Glutamatergic neuron (in vitro differentiated cells): ENCODE measurements around the gene PFAS. TPM values are rescaled to one million over a fixed set of nuclear protein-coding genes. Genes with fewer than 3 reads are reported as not detected.

ENCODE experiments used
- DNase-seq: peaks from one replicate; pipeline ENCODE4 v3.0.0; 2022
- H3K27ac Mint-ChIP-seq: one replicate; pipeline ENCODE4 v1.8.0; 2020; ENCODE audit warnings: mild to moderate bottlenecking, mixed read lengths, inconsistent platforms; ENCODE audit not compliant: unreplicated experiment
- H3K27me3 Mint-ChIP-seq: one replicate; pipeline ENCODE4 v1.8.0; 2020; ENCODE audit warnings: mild to moderate bottlenecking, moderate library complexity, mixed read lengths, inconsistent platforms; ENCODE audit not compliant: unreplicated experiment
- H3K36me3 Mint-ChIP-seq: one replicate; pipeline ENCODE4 v1.8.0; 2020; ENCODE audit warnings: mild to moderate bottlenecking, mixed read lengths, inconsistent platforms; ENCODE audit not compliant: unreplicated experiment
- H3K4me1 Mint-ChIP-seq: one replicate; pipeline ENCODE4 v1.8.0; 2020; ENCODE audit warnings: mild to moderate bottlenecking, low read depth, mixed read lengths, inconsistent platforms; ENCODE audit not compliant: unreplicated experiment
- H3K4me3 Mint-ChIP-seq: one replicate; pipeline ENCODE4 v1.8.0; 2020; ENCODE audit warnings: mild to moderate bottlenecking, mixed read lengths, inconsistent platforms; ENCODE audit not compliant: unreplicated experiment
- H3K9me3 Mint-ChIP-seq: one replicate; pipeline ENCODE4 v1.8.0; 2020; ENCODE audit warnings: mild to moderate bottlenecking, moderate library complexity, mixed read lengths, inconsistent platforms; ENCODE audit not compliant: unreplicated experiment
- CTCF ChIP-seq: fragments of 200-600 bp; sonication (generic); IDR thresholded peaks from one replicate; pipeline ENCODE4 v1.5.0; 2021; ENCODE audit not compliant: partially characterized antibody, unreplicated experiment
- total RNA-seq: library from RNA; stranded (reverse); fragmentation: NEBNext Ultra II Directional; extraction: Animal tissue kit (Norgen Biotek cat#: 25700); gene quantifications from one replicate; pipeline ENCODE4 v1.2.1, GENCODE V29; 2021; ENCODE audit not compliant: unreplicated experiment

The PFAS gene
- total RNA-seq, 1 donor from 2014 or later: 74.6 TPM

- H3K27me3 Mint-ChIP-seq: peaks cover 6% of the 10 kb centered on the region
- no peaks in the 10 kb centered on the region for H3K9me3 Mint-ChIP-seq
- TF ChIP-seq CTCF: no peak
- peaks cover 4% of the 10 kb centered on the region for H3K4me1 Mint-ChIP-seq
- no peaks in the 10 kb centered on the region for H3K36me3 Mint-ChIP-seq
- DNase-seq: no peak
- no peak overlapping the region for H3K27ac Mint-ChIP-seq
- H3K4me3 Mint-ChIP-seq: no peak overlapping the region
Measured at GRCh38 chr17:8310601-8311123, 61.6 kb downstream of the PFAS start.

GRCh38 chr17:8311131-8311790, 62.2 kb downstream of the PFAS start:
- H3K36me3 Mint-ChIP-seq: no peaks in the 10 kb centered on the region
- TF ChIP-seq CTCF: no peak
- no peak overlapping the region for H3K4me3 Mint-ChIP-seq
- no peak for DNase-seq
- peaks cover 7% of the 10 kb centered on the region for H3K4me1 Mint-ChIP-seq
- peaks cover 11% of the 10 kb centered on the region for H3K27me3 Mint-ChIP-seq
- H3K9me3 Mint-ChIP-seq: no peaks in the 10 kb centered on the region
- no peak overlapping the region for H3K27ac Mint-ChIP-seq

- Mint-ChIP-seq H3K27me3 (peaks cover 11% of the 10 kb centered on the region), H3K4me3 (no peak overlapping the region), H3K9me3 (no peaks in the 10 kb centered on the region), H3K4me1 (peaks cover 7% of the 10 kb centered on the region), H3K27ac (no peak overlapping the region), H3K36me3 (no peaks in the 10 kb centered on the region)
- DNase-seq: no peak
- no peak for TF ChIP-seq CTCF
Measured at GRCh38 chr17:8312251-8312650, 63.2 kb downstream of the PFAS start.

GRCh38 chr17:8312726-8313600, 63.9 kb downstream of the PFAS start:
- no peak overlapping the region for H3K4me3 Mint-ChIP-seq
- TF ChIP-seq CTCF: no peak
- no peak for DNase-seq
- H3K27ac Mint-ChIP-seq: no peak overlapping the region
- no peaks in the 10 kb centered on the region for H3K9me3 Mint-ChIP-seq
- H3K36me3 Mint-ChIP-seq: no peaks in the 10 kb centered on the region
- peaks cover 11% of the 10 kb centered on the region for H3K27me3 Mint-ChIP-seq
- peaks cover 7% of the 10 kb centered on the region for H3K4me1 Mint-ChIP-seq
